ENCODE data around the gene TAF1B.
"Not testable (repeated sequence)": the region's sequence is repeated elsewhere in the genome, so short reads cannot be mapped to it uniquely, and the experiment has no call there.

The TAF1B gene

DNA sequence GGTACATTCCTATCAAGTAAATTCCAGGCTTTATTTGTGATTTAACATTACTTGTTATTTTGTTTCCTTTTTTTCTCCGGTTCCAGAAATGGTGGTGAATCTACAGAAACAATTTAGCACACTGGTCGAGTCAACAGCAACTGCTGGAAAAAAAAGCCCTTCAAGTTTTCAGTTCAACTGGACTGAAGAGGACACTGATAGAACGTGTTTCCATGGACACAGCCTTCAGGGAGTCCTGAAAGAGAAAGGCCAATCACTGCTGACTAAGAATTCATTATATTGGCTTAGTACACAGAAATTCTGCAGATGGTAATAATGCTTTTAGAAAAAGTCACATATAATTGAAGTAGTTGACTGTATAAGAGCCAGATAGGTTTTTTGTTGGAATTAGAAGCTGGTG is 76.2 kb downstream of the TAF1B start:
- H3K27me3 ChIP-seq (ENCODE audit: control insufficient read depth in 1 of 2, insufficient read depth in 2 of 2, low read length in 2 of 2) = no peaks in the 10 kb centered on the region
- no peak overlapping the region for H3K27ac ChIP-seq (ENCODE audit: low read depth, low read length)
- H3K4me3 ChIP-seq (ENCODE audit: low read depth in 1 of 2, low read length in 2 of 2) = no peak overlapping the region
- peaks cover 24% of the 10 kb centered on the region for H3K36me3 ChIP-seq (ENCODE audit: insufficient read depth, low read length)
- no peak overlapping the region for H3K9ac ChIP-seq (ENCODE audit: low read length)
- no peaks in the 10 kb centered on the region for H3K9me3 ChIP-seq (ENCODE audit: low read length)
- no peaks in the 10 kb centered on the region for H3K4me1 ChIP-seq (ENCODE audit: insufficient read depth, low read length)

- not testable (repeated sequence) for H3K27me3 ChIP-seq (ENCODE audit: control insufficient read depth in 1 of 2, insufficient read depth in 2 of 2, low read length in 2 of 2); H3K27ac ChIP-seq (ENCODE audit: low read depth, low read length); H3K36me3 ChIP-seq (ENCODE audit: insufficient read depth, low read length); H3K9me3 ChIP-seq (ENCODE audit: low read length); H3K4me1 ChIP-seq (ENCODE audit: insufficient read depth, low read length); H3K4me3 ChIP-seq (ENCODE audit: low read depth in 1 of 2, low read length in 2 of 2); H3K9ac ChIP-seq (ENCODE audit: low read length)
These were observed 83.7 kb downstream of the TAF1B start for GRCh38 chr2:9927020-9927419.

GRCh38 chr2:9937258-9937657 is 94.0 kb downstream of the TAF1B start:
- H3K9ac ChIP-seq (ENCODE audit: low read length) = no peak overlapping the region
- no peak overlapping the region for H3K4me3 ChIP-seq (ENCODE audit: low read depth in 1 of 2, low read length in 2 of 2)
- H3K9me3 ChIP-seq (ENCODE audit: low read length) = no peaks in the 10 kb centered on the region
- no peak overlapping the region for H3K27ac ChIP-seq (ENCODE audit: low read depth, low read length)
- H3K27me3 ChIP-seq (ENCODE audit: control insufficient read depth in 1 of 2, insufficient read depth in 2 of 2, low read length in 2 of 2) = no peaks in the 10 kb centered on the region
- no peaks in the 10 kb centered on the region for H3K4me1 ChIP-seq (ENCODE audit: insufficient read depth, low read length)
- no peaks in the 10 kb centered on the region for H3K36me3 ChIP-seq (ENCODE audit: insufficient read depth, low read length)

DNA sequence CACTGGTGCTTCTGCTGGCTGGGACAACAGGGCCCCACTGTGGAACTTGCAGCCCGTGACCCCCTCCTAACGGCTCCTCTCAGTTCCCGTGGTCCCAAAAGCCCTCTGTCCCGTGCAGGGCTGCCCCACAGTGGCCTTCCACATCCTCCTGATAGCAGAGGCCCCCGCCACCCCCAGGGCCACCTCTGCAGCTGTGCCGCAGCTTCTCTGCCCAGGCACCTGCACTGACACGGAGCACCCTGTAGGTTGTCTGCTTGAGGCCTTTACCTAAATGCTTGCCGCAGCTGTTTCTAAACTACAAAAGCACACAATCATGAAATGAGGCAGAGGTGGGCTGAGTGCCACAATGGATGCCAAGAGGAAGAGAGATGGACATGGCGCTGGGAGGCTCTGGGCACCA is 94.7 kb downstream of the TAF1B start:
- no peaks in the 10 kb centered on the region for H3K4me1 ChIP-seq (ENCODE audit: insufficient read depth, low read length)
- no peak overlapping the region for H3K27ac ChIP-seq (ENCODE audit: low read depth, low read length)
- no peaks in the 10 kb centered on the region for H3K9me3 ChIP-seq (ENCODE audit: low read length)
- no peaks in the 10 kb centered on the region for H3K27me3 ChIP-seq (ENCODE audit: control insufficient read depth in 1 of 2, insufficient read depth in 2 of 2, low read length in 2 of 2)
- no peak overlapping the region for H3K9ac ChIP-seq (ENCODE audit: low read length)
- H3K4me3 ChIP-seq (ENCODE audit: low read depth in 1 of 2, low read length in 2 of 2) = no peak overlapping the region
- H3K36me3 ChIP-seq (ENCODE audit: insufficient read depth, low read length) = no peaks in the 10 kb centered on the region

GRCh38 chr2:9939587-9940485 is 96.6 kb downstream of the TAF1B start:
- Histone ChIP-seq H3K4me1 (ENCODE audit: insufficient read depth, low read length) (no peaks in the 10 kb centered on the region), H3K4me3 (ENCODE audit: low read depth in 1 of 2, low read length in 2 of 2) (no peak overlapping the region), H3K36me3 (ENCODE audit: insufficient read depth, low read length) (no peaks in the 10 kb centered on the region), H3K9me3 (ENCODE audit: low read length) (no peaks in the 10 kb centered on the region), H3K27ac (ENCODE audit: low read depth, low read length) (no peak overlapping the region), H3K9ac (ENCODE audit: low read length) (no peak overlapping the region), H3K27me3 (ENCODE audit: control insufficient read depth in 1 of 2, insufficient read depth in 2 of 2, low read length in 2 of 2) (no peaks in the 10 kb centered on the region)

- Histone ChIP-seq H3K4me1 (ENCODE audit: insufficient read depth, low read length) (no peaks in the 10 kb centered on the region), H3K9me3 (ENCODE audit: low read length) (no peaks in the 10 kb centered on the region), H3K4me3 (ENCODE audit: low read depth in 1 of 2, low read length in 2 of 2) (no peak overlapping the region), H3K9ac (ENCODE audit: low read length) (no peak overlapping the region), H3K36me3 (ENCODE audit: insufficient read depth, low read length) (no peaks in the 10 kb centered on the region), H3K27me3 (ENCODE audit: control insufficient read depth in 1 of 2, insufficient read depth in 2 of 2, low read length in 2 of 2) (peaks cover 0 to 4% of the 10 kb centered on the region in 2 donors), H3K27ac (ENCODE audit: low read depth, low read length) (no peak overlapping the region)
These were observed 98.1 kb downstream of the TAF1B start for GRCh38 chr2:9941196-9941995.

GRCh38 chr2:9941996-9942390 is 98.7 kb downstream of the TAF1B start:
- no peaks in the 10 kb centered on the region for H3K36me3 ChIP-seq (ENCODE audit: insufficient read depth, low read length)
- no peaks in the 10 kb centered on the region for H3K4me1 ChIP-seq (ENCODE audit: insufficient read depth, low read length)
- no peak overlapping the region for H3K27ac ChIP-seq (ENCODE audit: low read depth, low read length)
- H3K9ac ChIP-seq (ENCODE audit: low read length) = no peak overlapping the region
- no peak overlapping the region for H3K4me3 ChIP-seq (ENCODE audit: low read depth in 1 of 2, low read length in 2 of 2)
- H3K9me3 ChIP-seq (ENCODE audit: low read length) = no peaks in the 10 kb centered on the region
- peaks cover 0 to 9% of the 10 kb centered on the region in 2 donors for H3K27me3 ChIP-seq (ENCODE audit: control insufficient read depth in 1 of 2, insufficient read depth in 2 of 2, low read length in 2 of 2)

- H3K27me3 ChIP-seq (ENCODE audit: control insufficient read depth in 1 of 2, insufficient read depth in 2 of 2, low read length in 2 of 2) = peaks cover 0 to 9% of the 10 kb centered on the region in 2 donors
- H3K27ac ChIP-seq (ENCODE audit: low read depth, low read length) = no peak overlapping the region
- H3K36me3 ChIP-seq (ENCODE audit: insufficient read depth, low read length) = no peaks in the 10 kb centered on the region
- H3K4me1 ChIP-seq (ENCODE audit: insufficient read depth, low read length) = no peaks in the 10 kb centered on the region
- H3K9ac ChIP-seq (ENCODE audit: low read length) = no peak overlapping the region
- no peak overlapping the region for H3K4me3 ChIP-seq (ENCODE audit: low read depth in 1 of 2, low read length in 2 of 2)
- H3K9me3 ChIP-seq (ENCODE audit: low read length) = no peaks in the 10 kb centered on the region
These were observed 101.1 kb downstream of the TAF1B start for GRCh38 chr2:9944330-9944758.

DNA sequence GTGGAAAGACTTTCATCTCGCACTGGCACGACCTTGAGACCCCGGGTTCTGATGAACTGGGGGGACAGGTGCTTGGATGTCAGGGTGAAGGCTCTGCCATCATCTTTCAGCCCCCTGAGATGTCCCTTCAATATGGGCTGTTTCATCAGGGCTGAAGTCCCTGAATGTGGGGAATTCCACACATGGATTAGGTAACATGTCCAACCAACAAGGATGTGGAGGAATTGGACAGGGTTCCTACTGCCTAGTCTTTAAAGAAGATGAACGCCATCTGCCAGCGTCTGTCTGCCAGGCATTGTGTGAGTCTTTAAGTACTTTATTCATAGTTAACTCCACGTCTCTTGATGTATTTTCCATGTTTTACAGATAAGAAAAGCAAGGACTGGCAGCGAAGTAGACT is 102.3 kb downstream of the TAF1B start:
- no peaks in the 10 kb centered on the region for H3K9me3 ChIP-seq (ENCODE audit: low read length)
- H3K4me3 ChIP-seq (ENCODE audit: low read depth in 1 of 2, low read length in 2 of 2) = no peak overlapping the region
- peaks cover 0 to 9% of the 10 kb centered on the region in 2 donors for H3K27me3 ChIP-seq (ENCODE audit: control insufficient read depth in 1 of 2, insufficient read depth in 2 of 2, low read length in 2 of 2)
- no peaks in the 10 kb centered on the region for H3K4me1 ChIP-seq (ENCODE audit: insufficient read depth, low read length)
- H3K9ac ChIP-seq (ENCODE audit: low read length) = no peak overlapping the region
- H3K27ac ChIP-seq (ENCODE audit: low read depth, low read length) = no peak overlapping the region
- no peaks in the 10 kb centered on the region for H3K36me3 ChIP-seq (ENCODE audit: insufficient read depth, low read length)

GRCh38 chr2:9946076-9946475 is 102.8 kb downstream of the TAF1B start:
- no peak overlapping the region for H3K27ac ChIP-seq (ENCODE audit: low read depth, low read length)
- H3K36me3 ChIP-seq (ENCODE audit: insufficient read depth, low read length) = no peaks in the 10 kb centered on the region
- no peaks in the 10 kb centered on the region for H3K4me1 ChIP-seq (ENCODE audit: insufficient read depth, low read length)
- no peaks in the 10 kb centered on the region for H3K9me3 ChIP-seq (ENCODE audit: low read length)
- no peak overlapping the region for H3K4me3 ChIP-seq (ENCODE audit: low read depth in 1 of 2, low read length in 2 of 2)
- H3K27me3 ChIP-seq (ENCODE audit: control insufficient read depth in 1 of 2, insufficient read depth in 2 of 2, low read length in 2 of 2) = peaks cover 0 to 9% of the 10 kb centered on the region in 2 donors
- no peak overlapping the region for H3K9ac ChIP-seq (ENCODE audit: low read length)

GRCh38 chr2:9946818-9947217 is 103.5 kb downstream of the TAF1B start:
- Histone ChIP-seq H3K27ac (ENCODE audit: low read depth, low read length) (no peak overlapping the region), H3K36me3 (ENCODE audit: insufficient read depth, low read length) (no peaks in the 10 kb centered on the region), H3K9ac (ENCODE audit: low read length) (no peak overlapping the region), H3K27me3 (ENCODE audit: control insufficient read depth in 1 of 2, insufficient read depth in 2 of 2, low read length in 2 of 2) (peaks cover 0 to 9% of the 10 kb centered on the region in 2 donors), H3K4me3 (ENCODE audit: low read depth in 1 of 2, low read length in 2 of 2) (no peak overlapping the region), H3K4me1 (ENCODE audit: insufficient read depth, low read length) (no peaks in the 10 kb centered on the region), H3K9me3 (ENCODE audit: low read length) (no peaks in the 10 kb centered on the region)

All from muscle layer of colon (tissue), 2 donors.